Raji (cell line): ENCODE measurements around the gene GPC5.

ENCODE experiments used
- POLR2A ChIP-seq: IDR thresholded peaks from 2 replicates; pipeline ENCODE4 v1.6.1; 2011; ENCODE audit warnings: low read depth, low read length, control low read depth; ENCODE audit not compliant: insufficient read depth

GPC5 gene

DNA sequence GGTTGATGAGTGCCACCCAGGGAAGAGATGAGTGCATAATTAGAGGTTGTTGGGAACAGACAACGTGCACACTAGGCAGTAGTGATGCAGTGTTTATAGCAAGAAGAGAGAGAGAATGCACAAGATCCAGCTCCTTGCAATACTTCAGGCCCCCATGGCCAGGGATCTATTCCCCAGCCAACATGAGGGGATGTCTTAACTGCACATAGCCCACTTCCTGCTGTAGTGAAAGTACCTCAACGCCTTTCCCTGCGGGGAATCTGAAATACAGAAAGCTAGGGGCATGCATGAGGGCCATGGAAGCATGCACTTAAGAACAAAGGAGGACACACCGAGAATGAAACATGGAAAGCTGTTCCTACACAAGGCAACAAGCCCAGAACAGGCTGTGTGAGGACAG is 1191.5 kb downstream of the GPC5 start:
- no peak for TF ChIP-seq POLR2A

DNA sequence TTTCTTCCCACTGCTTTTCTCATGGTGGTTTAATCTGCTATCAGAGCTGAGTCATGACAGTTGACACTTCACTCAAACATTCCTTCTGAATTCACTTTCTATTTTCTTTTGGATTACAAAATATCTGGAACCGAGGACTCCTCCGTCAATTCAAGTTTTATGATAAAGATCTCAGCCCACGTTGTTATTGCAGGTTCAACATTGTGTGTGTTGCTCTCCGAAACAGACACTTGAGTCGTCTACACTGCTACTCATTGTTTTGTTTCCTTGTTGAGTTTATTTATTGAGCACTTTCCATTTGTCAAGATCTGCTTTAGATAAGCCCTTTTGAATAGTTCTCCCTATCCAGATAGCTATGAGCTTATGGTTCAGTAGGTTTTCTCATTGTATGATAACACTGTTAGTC is 1192.1 kb downstream of the GPC5 start:
- no peak for TF ChIP-seq POLR2A

DNA sequence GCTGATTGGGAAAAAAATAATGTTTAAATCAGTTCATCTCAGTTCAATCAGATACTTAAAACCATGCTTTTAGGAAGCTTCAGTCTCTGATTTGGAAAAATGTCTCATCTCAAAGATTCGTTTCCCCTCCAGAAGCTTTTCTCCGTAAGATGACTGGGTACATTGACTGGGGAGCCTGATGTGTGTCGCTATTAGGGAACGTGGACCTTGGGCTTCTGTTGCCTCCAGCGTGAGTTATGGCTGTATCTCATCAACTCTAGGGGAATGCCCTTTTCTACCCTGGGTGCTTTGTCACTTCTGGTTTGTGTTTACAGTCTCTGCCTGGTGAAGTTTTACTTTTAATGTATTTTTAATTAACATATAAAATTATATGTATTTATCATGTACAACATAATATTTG is 1192.7 kb downstream of the GPC5 start:
- no peak for TF ChIP-seq POLR2A

DNA sequence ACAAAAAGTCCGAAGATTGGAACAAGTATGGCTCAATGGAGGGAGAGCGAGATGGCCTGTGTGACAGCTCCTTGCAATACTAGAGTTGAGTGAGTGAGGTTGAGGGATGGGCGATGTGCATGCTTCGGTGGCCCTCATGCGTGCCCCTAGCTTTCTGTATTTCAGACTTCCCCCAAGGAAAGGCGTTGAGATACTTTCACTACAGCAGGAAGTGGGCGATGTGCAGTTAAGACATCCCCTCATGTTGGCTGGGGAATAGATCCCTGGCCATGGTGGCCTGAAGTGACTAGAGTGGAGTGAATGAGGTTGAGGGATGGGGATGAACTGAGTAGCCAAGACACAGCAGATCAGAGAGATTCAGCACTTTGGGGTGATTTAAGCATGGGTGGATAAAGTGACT is 1194.3 kb downstream of the GPC5 start:
- TF ChIP-seq POLR2A: no peak

DNA sequence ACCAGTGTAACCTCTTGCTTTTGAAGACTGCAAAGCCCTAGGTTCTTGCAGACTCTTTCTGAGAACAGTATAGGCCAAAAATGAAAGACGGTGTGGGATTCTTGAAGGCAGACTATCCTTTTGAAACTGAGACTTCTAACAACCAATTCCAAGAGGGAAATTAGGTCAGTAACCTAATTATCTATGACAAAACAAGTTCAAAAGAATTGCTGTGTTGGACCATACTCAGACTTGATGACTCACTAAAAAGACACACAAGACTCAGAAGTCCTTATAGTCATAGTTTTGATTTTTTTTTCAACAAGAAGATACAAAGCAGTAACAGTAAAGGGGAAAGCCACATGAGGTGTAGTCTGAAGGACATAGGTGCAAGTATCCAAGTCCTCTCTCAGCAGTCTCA is 1204.1 kb downstream of the GPC5 start:
- TF ChIP-seq POLR2A: no peak

DNA sequence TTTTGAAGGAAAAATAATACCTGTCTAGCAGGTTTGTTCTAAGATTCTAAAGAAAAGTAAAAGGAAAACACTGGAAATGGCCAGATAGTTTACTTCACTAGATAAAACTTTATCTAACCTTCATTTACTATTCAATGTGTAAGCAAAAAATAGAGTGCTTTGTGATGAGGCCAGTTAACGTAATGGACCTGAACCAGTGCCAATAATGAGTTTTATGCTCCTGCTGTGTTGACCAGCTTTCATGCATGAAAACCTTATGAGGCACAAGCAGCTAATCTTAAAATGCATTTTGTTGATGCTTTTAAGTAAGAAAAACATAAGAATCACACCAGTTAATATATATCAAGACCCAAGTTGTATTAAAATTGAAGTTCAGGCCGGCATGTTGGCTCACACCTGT is 1211.0 kb downstream of the GPC5 start:
- TF ChIP-seq POLR2A: no peak

DNA sequence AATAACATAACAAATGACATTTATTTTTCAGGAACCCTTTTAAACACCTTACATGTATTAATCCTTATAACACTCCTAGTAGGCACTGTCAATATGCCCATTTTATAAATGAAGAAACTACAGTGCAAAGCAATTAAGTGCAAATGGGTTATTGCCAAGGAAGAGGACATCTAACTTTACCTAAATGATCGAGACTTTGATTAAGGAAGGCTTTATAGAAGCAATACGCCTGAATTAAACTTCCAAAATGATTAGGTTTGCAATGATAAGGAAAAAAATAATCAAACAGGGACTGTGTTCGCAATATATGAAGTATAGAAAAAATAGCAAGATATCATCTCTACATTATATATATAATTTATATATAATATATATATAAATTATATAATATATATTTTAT is 1214.5 kb downstream of the GPC5 start:
- no peak for TF ChIP-seq POLR2A

DNA sequence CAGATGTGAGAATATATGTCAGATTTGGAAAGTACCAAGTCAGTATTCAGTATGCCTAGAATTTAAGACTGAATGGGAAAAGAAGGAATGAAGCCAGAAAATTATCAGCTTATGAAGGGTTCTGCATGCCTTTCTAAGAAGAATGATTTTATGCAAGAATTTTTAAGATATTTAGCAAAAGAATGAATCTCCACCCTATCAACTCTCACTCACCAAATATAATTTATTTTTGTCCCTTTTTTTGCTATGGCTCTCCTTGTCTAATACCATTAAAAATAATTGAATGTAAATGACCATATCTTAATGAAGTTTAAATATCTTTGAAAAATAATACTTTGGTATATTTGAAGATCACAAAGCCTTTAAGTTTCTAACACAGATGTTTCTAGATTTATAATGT is 1215.5 kb downstream of the GPC5 start:
- TF ChIP-seq POLR2A: no peak

DNA sequence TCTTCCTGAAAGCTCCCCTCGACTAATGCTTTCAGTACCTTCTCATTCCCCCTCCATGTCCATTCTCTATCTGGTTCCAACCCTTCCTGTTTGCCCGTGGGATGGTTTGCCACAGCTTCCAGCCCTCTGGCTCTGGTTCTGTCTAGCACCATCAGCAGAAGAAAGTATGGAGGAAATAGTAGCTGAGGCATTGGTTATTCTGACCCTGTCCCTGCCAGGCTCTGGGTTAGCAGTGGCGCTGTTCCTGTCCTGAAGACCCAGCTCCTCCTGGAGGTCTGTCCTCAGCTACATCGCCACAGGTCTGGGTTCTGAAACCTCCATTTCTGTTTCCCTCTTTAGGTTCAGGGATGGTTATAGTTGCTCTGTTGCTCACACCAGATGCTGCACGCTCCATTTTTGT is 1223.6 kb downstream of the GPC5 start:
- TF ChIP-seq POLR2A: no peak

DNA sequence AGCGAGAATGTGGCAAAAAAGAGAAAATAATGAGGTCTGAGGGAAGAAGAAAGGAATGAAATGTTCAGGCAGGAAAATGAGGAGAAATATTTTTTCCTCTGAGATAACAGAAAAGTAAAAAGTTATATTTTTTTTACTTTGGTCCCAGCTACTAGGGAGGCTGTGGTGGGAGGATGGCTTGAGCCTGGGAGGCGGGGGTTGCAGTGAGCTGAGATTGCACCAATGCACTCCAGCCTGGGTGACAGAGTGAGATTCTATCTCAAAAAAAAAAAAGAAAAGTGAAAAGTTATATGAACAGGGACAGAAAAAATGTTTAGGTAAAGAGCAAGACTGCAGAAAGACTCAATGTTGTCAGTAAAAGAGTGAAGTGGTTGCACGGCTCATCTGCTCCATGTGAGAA is 1224.5 kb downstream of the GPC5 start:
- no peak for TF ChIP-seq POLR2A

DNA sequence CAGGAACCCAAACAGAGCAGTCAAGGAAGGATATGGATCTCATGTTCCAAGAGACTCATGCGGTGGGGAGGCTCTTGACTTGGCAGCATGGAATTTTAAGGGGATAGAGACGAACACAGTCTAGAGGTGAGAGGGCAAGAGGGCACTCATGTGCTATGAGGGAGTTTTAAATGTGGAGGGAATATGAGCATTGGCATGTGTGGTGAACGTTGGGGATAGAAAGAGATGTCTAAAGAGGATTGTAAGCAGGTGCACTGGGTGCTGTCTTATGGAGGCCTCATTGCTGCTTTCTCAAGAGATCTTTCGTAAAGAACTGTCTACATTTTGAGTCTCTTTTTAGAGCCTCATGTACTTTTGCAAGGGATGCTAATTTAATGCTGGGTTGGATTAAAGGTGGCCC is 1227.9 kb downstream of the GPC5 start:
- TF ChIP-seq POLR2A: no peak

DNA sequence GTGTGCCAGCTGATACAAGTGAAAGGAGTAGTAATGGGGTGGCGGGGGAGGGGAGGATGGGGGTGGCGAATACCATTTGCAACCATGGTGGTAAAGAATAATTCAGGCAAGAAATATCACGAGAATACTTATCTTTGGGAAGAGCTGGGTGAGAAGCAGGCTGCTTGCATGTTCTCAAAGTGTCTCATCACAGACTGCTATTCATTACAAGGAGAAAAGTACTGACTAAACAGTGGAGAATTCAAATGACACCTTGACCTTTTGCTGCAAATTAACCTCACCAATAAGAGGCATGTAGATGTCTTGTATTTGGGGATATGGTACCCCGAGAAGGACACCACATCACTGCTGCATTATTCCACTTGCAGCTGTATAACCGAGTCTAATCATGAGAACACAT is 1242.5 kb downstream of the GPC5 start:
- no peak for TF ChIP-seq POLR2A

DNA sequence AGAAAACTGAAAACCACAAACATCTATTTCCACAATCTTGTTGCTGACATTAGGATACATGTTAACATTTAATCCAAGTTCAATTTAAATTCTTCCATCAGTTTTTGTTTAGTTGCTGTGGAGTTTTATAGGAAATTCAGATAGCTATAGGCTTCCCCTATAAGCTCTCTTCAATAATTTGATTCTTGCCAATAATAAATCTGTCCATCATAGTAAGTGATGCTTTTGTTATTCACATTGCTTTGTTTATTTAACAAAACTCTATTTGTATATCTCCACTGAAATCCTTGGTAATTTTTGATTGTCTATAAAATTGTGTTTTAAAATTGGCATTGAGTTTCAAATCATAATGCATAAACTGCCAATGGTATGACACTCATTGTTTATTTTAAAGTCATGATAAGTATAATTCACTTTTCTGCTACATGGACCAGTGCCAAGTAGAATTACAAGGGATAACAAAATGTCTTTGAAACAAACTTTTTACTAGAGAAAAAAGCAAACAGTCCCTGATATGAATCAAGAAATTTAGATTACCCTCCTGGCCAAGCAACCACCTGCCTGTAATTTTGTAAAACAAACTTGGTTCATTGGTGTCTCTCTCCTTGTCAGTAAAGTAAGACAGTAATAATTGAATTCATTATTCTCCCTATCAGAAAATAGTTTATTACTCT is 1250.9 kb downstream of the GPC5 start:
- TF ChIP-seq POLR2A: no peak

DNA sequence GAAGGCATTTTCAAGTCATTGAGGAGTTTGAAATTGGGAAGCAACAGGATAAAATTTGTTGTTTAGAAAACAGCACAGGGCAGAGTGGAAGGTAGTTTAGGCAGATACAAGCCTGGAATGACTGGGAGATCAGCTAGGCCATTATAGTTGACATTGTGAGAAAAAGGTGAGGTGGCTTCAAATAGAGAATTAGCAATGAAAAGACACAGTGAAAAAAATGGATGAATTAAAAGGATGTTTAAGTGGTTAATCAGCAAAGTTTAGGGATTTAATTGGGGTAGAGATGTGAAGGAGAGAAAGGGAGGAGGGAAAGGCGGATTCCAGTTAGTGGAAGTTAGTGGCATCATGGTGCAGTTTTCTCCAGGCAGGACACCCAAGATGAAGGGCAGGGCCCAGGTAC is 1257.7 kb downstream of the GPC5 start:
- no peak for TF ChIP-seq POLR2A

DNA sequence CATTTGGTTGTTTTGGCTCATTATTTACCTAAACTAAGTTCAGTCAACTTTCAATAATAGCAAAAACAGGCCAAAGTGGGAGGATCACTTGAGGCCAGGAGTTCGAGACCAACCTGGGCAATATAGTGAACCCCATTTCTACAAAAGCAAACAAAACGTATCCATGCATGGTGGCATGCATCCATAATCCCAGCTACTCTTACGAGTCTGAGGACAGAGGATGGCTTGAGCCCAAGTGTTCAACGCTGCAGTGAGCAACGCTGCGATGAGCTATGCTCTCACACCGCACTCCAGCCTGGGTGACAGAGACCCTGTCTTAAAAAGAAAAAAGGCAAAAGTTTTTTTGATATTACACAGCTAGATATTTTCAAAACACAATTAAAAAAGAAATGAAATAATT is 1258.2 kb downstream of the GPC5 start:
- no peak for TF ChIP-seq POLR2A

DNA sequence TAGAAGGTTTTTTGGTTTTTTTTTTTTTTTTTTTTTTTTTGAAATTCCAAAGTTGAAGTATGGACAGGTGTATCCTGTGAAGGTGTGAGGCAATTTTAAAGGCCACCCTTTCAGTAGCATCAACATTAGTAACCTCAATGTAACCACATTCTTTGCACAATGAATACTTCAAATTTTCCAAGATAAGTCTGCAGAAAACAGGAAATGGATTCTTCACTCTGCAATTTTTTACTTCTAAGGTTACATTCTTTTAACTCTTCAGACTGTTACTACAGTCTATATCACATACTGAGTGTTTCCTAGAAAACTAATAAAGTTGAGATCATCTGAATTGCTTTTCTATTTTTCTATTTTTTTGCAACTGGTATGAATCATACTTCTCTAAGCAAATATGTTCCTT is 1259.1 kb downstream of the GPC5 start:
- no peak for TF ChIP-seq POLR2A

DNA sequence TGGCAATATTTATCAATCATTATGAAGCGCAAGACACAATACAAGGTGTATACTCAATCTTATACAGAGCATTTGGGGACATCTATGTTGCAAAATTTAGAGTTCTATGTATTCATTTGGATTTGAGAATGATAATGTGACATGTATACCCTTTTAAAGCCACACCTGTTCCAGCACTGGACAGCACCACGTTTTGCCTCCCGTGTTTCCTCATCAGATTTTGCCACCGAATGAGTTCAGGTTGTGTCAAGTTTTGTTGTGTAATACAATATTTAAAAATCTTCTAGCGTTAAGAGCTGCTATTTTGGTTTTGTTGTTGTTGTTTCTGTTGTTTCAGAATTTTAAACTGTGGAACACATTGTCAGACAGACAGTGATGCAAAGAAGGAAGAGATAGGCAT is 1259.9 kb downstream of the GPC5 start:
- TF ChIP-seq POLR2A: no peak
